K562 (cell line): Measurements from ENCODE around the gene DDX5. TPM values are rescaled to one million over a fixed set of nuclear protein-coding genes. Genes with fewer than 3 reads are reported as not detected.

ENCODE experiments used
- MEF2A ChIP-seq: IDR thresholded peaks from 2 replicates; pipeline ENCODE4 v1.6.1; 2011; ENCODE audit warnings: low read depth, mild to moderate bottlenecking, low read length, moderate library complexity; ENCODE audit not compliant: control insufficient read depth
- MYC ChIP-seq, 2 experiments: fragments of 250-450 bp in 1 of 2; sonication (Bioruptor Pico) in 1 of 2; IDR thresholded peaks; 2 replicates each; pipeline versions ENCODE4 v1.5.1 to v1.6.1; 2012 to 2021; ENCODE audit warnings: low read depth in 2 of 2, borderline replicate concordance in 1 of 2, improper control_type of control experiment in 1 of 2, low read length in 1 of 2, mild to moderate bottlenecking in 1 of 2, moderate library complexity in 1 of 2
- NCOR1 ChIP-seq: fragments of 450-650 bp; IDR thresholded peaks from 2 replicates; pipeline ENCODE4 v1.6.1; 2016; ENCODE audit warnings: mild to moderate bottlenecking, moderate library complexity
- NONO ChIP-seq, 2 experiments: fragments of 200-400 bp in 1 of 2; fragments of 450-650 bp in 1 of 2; formaldehyde crosslinking in 1 of 2; IDR thresholded peaks; 2 replicates each; pipeline ENCODE4 v1.6.1; 2017; ENCODE audit warnings: low read depth in 2 of 2, mild to moderate bottlenecking in 2 of 2, moderate library complexity in 2 of 2, low read length in 1 of 2
- RBM14 ChIP-seq: fragments of 200-400 bp; formaldehyde crosslinking; IDR thresholded peaks from 2 replicates; pipeline ENCODE4 v1.6.1; 2018; ENCODE audit warnings: low read depth, mild to moderate bottlenecking, low read length, moderate library complexity, borderline replicate concordance; ENCODE audit not compliant: insufficient read depth
- SMAD1 ChIP-seq: fragments of 150-350 bp; IDR thresholded peaks from 2 replicates; pipeline ENCODE4 v1.6.1; 2014; ENCODE audit warnings: low read length, low read depth; ENCODE audit not compliant: partially characterized antibody
- SMAD4 ChIP-seq: fragments of 250-450 bp; sonication (Bioruptor Pico); conservative IDR thresholded peaks from 2 replicates; pipeline ENCODE4 v1.8.0; 2021; ENCODE audit warnings: inconsistent platforms, mild to moderate bottlenecking, moderate library complexity
- TEAD1 ChIP-seq, 2 experiments: fragments of 450-650 bp in 1 of 2; sonication (generic) in 1 of 2; formaldehyde crosslinking; IDR thresholded peaks; 2 replicates each; pipeline versions ENCODE4 v1.4.0 to v1.8.0; 2020 to 2022; ENCODE audit warnings: mild to moderate bottlenecking in 2 of 2, missing genetic modification reagents in 1 of 2
- TFE3 ChIP-seq: fragments of 450-650 bp; formaldehyde crosslinking; IDR thresholded peaks from 2 replicates; pipeline ENCODE4 v1.4.0; 2020; ENCODE audit warnings: mild to moderate bottlenecking, mixed read lengths
- THAP7 ChIP-seq: fragments of 250-450 bp; sonication (Bioruptor Pico); IDR thresholded peaks from 2 replicates; pipeline ENCODE4 v1.5.0; 2021
- THRB ChIP-seq: fragments of 450-650 bp; formaldehyde crosslinking; conservative IDR thresholded peaks from 2 replicates; pipeline ENCODE4 v1.4.0; 2022; ENCODE audit warnings: mild to moderate bottlenecking, missing genetic modification characterization
- ZNF23 ChIP-seq: fragments of 250-450 bp; sonication (Bioruptor Pico); IDR thresholded peaks from 2 replicates; pipeline ENCODE4 v1.4.0; 2020; ENCODE audit warnings: mild to moderate bottlenecking
- ZNF253 ChIP-seq: fragments of 250-450 bp; sonication (Bioruptor Pico); conservative IDR thresholded peaks from 2 replicates; pipeline ENCODE4 v1.6.1; 2021; ENCODE audit warnings: mild to moderate bottlenecking
- ZNF445 ChIP-seq: fragments of 250-450 bp; sonication (Bioruptor Pico); IDR thresholded peaks from 2 replicates; pipeline ENCODE4 v1.4.0; 2020; ENCODE audit warnings: low read depth, mild to moderate bottlenecking, moderate library complexity
- ZNF586 ChIP-seq: fragments of 450-650 bp; formaldehyde crosslinking; conservative IDR thresholded peaks from 2 replicates; pipeline ENCODE4 v1.4.0; 2020; ENCODE audit warnings: mild to moderate bottlenecking, moderate library complexity
- polyA plus RNA-seq, 8 experiments: library from polyadenylated mRNA; depleted of rRNA in 4 of 8; stranded (reverse) in 5 of 8; unstranded in 3 of 8; fragments of >200 nt; fragmentation: Nextera tagmentation in 2 of 8; fragmentation: Illumina TruSeq in 1 of 8; extraction: Ambion mirVana in 2 of 8; extraction: Trizol in 1 of 8; gene quantifications; 2 replicates each; pipeline versions ENCODE4 v1.2.1 to v1.2.3, GENCODE V29; 2011 to 2014; ENCODE audit warnings: inconsistent platforms in 1 of 8, missing spikeins in 1 of 8
- total RNA-seq, 7 experiments: library from RNA; depleted of rRNA in 6 of 7; stranded (reverse); fragments of >200 nt in 6 of 7; fragmentation: Illumina TruSeq in 2 of 7; extraction: Trizol in 2 of 7; gene quantifications; 2 replicates each; pipeline versions ENCODE4 v1.2.1 to v1.2.3, GENCODE V29; 2011 to 2021; ENCODE audit warnings: low replicate concordance in 1 of 7
- TF ChIP-seq, protein P1 (sequence below): sonication (generic); formaldehyde crosslinking; IDR thresholded peaks from 2 replicates; pipeline ENCODE4 v1.8.0; 2022; ENCODE audit warnings: missing genetic modification reagents, mild to moderate bottlenecking, borderline replicate concordance

Gene DDX5
- total and polyA plus RNA-seq, 9 of the 15 experiments (the other 6 are each of a cell fraction or from before 2014, with no cell fraction given), result 306 to 1,639 (median 604) TPM

DNA sequence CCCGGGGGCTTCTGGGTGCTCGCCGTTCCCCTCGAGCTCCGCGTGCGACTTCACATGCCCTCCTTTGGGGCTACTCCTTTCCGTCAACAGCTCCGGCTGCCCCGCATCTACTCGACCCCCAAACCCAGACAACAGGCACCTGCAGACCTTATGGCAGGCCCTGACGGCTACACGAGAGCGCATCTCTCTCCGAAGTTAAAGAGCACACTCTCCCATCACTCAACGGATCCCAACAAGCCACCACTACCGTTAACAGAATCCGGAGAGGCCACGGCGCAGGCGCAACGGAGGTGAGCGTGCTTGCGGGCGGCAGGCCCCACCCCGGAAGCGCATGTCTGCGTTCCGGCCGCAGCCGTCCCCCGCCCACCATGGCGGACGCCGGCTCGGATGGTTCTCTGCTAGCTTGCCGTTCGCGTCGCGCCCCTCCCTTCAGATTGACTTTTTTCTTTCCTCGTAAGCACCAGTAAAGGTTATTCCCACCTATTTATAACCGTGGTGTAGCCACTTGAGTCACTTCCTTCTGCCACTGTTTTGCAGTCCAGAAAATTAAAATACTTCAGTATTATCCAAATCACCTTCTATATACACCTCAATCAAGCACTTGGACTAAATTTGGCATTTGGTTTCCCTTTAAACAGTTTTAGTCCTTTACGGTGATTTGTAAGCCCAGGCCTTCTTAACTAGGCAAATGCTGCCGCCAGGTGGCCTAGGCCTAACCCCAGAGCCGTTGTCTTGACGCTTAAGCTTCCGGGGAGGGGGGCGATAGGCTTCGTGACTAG is 9.1 kb downstream of the DDX5 start, which contains the start of gene POLG2 (continued):
- TF ChIP-seq TFE3 (CRISPR knock-in tag) (no peak), NCOR1 (peak; percentile 70), TEAD1 (CRISPR knock-in tag; IDR thresholded peaks at IDR 0.05) (peak; percentile 74 to 89), ZNF253 (CRISPR knock-in tag) (peak; percentile 64; the same call in 1 of the 2 replicates), ZNF586 (no peak), ZNF445 (CRISPR knock-in tag) (peak; percentile 80; the same call in 1 of the 2 replicates), MEF2A (0 out of 2 replicates have a peak, but pooled peaks have one; percentile 3), RBM14 (no peak), MYC (IDR thresholded peaks at IDR 0.05; ENCODE audit: low read depth, low read length) (peak; percentile 88), MYC (CRISPR knock-in tag; IDR thresholded peaks at IDR 0.05; ENCODE audit: borderline replicate concordance, low read depth) (0 out of 2 replicates have a peak, but pooled peaks have one; percentile 29), THAP7 (CRISPR knock-in tag) (0 out of 2 replicates have a peak, but pooled peaks have one; percentile 21), THRB (CRISPR knock-in tag) (peak; percentile 93; the same call in 1 of the 2 replicates), SMAD4 (CRISPR knock-in tag) (peak; percentile 23), ZNF23 (CRISPR knock-in tag) (peak; percentile 48), SMAD1 (peak; percentile 53), NONO (IDR thresholded peaks at IDR 0.05; ENCODE audit: low read depth in 2 of 2, low read length in 1 of 2) (peak in 1 of 2 experiments; percentile 30; a peak in 1 of 4 replicates)
- TF ChIP-seq, protein P1, sequence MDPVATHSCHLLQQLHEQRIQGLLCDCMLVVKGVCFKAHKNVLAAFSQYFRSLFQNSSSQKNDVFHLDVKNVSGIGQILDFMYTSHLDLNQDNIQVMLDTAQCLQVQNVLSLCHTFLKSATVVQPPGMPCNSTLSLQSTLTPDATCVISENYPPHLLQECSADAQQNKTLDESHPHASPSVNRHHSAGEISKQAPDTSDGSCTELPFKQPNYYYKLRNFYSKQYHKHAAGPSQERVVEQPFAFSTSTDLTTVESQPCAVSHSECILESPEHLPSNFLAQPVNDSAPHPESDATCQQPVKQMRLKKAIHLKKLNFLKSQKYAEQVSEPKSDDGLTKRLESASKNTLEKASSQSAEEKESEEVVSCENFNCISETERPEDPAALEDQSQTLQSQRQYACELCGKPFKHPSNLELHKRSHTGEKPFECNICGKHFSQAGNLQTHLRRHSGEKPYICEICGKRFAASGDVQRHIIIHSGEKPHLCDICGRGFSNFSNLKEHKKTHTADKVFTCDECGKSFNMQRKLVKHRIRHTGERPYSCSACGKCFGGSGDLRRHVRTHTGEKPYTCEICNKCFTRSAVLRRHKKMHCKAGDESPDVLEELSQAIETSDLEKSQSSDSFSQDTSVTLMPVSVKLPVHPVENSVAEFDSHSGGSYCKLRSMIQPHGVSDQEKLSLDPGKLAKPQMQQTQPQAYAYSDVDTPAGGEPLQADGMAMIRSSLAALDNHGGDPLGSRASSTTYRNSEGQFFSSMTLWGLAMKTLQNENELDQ (CRISPR knock-in tag), result 0 out of 2 replicates have a peak, but pooled peaks have one; percentile 5
